C4-2B (cell line): ENCODE measurements around the gene PRPF8.

ENCODE experiments used
- ZFX ChIP-seq: fragments of 450-650 bp; IDR thresholded peaks from 2 replicates; pipeline ENCODE4 v1.6.1; 2017
- TF ChIP-seq, protein P1 (sequence below): fragments of 450-650 bp; conservative IDR thresholded peaks from 2 replicates; pipeline ENCODE4 v1.5.1; 2017; ENCODE audit warnings: mild to moderate bottlenecking

DNA sequence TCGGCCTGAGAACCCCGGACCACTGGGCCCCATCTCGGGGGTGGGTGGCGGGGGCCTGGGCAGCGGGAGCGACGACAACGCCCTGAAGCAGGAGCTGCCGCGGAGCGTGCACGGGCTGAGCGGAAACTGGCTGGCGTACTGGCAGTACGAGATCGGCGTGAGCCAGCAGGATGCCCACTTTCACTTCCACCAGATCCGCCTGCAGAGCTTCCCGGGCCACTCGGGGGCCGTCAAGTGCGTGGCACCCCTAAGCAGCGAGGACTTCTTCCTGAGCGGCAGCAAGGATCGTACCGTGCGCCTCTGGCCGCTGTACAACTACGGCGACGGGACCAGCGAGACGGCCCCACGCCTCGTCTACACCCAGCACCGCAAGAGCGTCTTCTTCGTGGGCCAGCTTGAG is 49.1 kb upstream of the PRPF8 start:
- TF ChIP-seq, protein P1, sequence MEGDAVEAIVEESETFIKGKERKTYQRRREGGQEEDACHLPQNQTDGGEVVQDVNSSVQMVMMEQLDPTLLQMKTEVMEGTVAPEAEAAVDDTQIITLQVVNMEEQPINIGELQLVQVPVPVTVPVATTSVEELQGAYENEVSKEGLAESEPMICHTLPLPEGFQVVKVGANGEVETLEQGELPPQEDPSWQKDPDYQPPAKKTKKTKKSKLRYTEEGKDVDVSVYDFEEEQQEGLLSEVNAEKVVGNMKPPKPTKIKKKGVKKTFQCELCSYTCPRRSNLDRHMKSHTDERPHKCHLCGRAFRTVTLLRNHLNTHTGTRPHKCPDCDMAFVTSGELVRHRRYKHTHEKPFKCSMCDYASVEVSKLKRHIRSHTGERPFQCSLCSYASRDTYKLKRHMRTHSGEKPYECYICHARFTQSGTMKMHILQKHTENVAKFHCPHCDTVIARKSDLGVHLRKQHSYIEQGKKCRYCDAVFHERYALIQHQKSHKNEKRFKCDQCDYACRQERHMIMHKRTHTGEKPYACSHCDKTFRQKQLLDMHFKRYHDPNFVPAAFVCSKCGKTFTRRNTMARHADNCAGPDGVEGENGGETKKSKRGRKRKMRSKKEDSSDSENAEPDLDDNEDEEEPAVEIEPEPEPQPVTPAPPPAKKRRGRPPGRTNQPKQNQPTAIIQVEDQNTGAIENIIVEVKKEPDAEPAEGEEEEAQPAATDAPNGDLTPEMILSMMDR, result no peak
- no peak for TF ChIP-seq ZFX
